Coronary artery (tissue), 2 donors: ENCODE data around the gene CFAP58.

Experiments used
- DNase-seq: peaks from one replicate; pipeline ENCODE4 v3.0.0-alpha.2; 2017; ENCODE audit warnings: low spot score
- H3K27ac ChIP-seq, 2 donors: fragments of 200-600 bp; sonication (generic); one replicate each; pipeline ENCODE4 v1.5.1; 2016 to 2019
- H3K4me3 ChIP-seq: fragments of 200-600 bp; sonication (generic); 2 replicates; pipeline ENCODE4 v1.5.1; 2016; ENCODE audit warnings: mild to moderate bottlenecking, moderate library complexity
- TF ChIP-seq, protein P1 (sequence below): fragments of 200-600 bp; sonication (generic); IDR thresholded peaks from one replicate; pipeline ENCODE4 v1.5.1; 2019; ENCODE audit warnings: antibody characterized with exemption

The CFAP58 gene

DNA sequence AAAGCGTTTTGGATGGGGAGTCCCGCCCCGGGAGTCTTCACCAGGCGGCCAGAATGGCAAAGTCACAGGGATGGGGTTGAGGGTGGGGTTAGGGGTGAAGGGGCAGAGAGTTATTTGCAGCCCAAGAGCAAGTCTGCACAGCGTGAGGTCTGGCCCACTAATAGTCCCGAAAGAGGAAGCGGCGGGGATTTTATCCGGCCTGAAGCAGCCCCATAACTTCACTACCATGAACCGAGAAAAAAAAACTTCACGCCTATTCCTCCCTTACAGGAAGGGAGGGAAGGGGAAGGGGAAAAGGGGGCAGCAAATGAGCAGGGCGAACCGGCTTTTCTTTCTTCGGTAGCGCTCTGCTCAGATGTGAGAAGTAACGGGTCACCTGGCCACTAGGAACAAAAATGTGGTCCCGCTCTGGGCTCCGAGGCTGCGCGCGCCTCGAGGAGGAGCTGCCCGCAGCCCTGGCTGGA, 16.1 kb upstream of the CFAP58 start:
- TF ChIP-seq, protein P1, sequence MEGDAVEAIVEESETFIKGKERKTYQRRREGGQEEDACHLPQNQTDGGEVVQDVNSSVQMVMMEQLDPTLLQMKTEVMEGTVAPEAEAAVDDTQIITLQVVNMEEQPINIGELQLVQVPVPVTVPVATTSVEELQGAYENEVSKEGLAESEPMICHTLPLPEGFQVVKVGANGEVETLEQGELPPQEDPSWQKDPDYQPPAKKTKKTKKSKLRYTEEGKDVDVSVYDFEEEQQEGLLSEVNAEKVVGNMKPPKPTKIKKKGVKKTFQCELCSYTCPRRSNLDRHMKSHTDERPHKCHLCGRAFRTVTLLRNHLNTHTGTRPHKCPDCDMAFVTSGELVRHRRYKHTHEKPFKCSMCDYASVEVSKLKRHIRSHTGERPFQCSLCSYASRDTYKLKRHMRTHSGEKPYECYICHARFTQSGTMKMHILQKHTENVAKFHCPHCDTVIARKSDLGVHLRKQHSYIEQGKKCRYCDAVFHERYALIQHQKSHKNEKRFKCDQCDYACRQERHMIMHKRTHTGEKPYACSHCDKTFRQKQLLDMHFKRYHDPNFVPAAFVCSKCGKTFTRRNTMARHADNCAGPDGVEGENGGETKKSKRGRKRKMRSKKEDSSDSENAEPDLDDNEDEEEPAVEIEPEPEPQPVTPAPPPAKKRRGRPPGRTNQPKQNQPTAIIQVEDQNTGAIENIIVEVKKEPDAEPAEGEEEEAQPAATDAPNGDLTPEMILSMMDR, result no peak
- DNase-seq, result peak; percentile 77
- H3K27ac ChIP-seq, result peak overlapping the region; percentile 99 to 100

DNA sequence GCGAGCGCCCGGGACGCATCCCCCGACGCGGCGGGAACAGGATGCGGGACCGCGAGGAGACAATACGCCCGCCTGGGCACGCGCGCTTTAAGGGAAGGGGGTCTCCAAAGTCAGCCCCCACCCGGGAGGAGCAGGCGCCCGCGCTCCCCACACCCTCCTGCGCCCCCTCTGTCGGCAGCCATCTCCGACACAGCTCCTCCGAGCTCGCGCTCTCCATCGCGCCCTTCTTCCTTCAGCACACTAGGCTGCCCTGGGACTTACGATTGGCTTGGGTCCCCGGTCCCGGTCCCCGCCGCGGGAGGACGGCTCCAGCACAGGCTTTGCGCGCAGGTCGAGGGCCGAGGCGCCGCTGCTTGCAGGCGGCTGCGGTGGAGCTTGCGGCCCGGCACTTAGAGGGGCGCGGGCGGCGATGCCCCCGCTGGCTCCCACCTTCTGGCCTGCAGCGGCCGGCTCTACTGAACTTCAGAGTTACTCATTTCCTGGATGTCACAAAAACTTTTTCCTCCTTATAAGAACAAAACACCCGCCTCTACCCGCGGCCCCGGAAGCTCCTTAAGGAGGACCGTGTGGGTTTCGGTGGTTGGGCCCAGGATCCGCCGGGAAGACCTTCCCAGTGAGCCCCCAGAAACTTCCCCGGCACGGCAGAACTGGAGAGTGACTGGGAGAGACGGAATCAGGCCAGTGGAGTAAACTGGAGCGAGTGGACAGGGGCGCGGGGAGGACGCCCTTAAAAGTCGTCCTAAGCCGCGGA, 15.5 kb upstream of the CFAP58 start, which contains the start of gene ITPRIP:
TSS of gene ITPRIP (minus strand) at position 481 of the 751 bp plus-strand sequence. CDS start 22,414 bp downstream, outside the sequence.
- TF ChIP-seq, protein P1, result no peak
- Histone ChIP-seq H3K27ac (peak within 1 kb of the TSS; percentile 99 to 100), H3K4me3 (peak within 1 kb of the TSS; percentile 97)
- peak; percentile 94 for DNase-seq

More for the DNA sequence above, 16.1 kb upstream of the CFAP58 start:
- H3K4me3 ChIP-seq, result peak overlapping the region; percentile 97

- Histone ChIP-seq H3K4me3 (peak overlapping the region; percentile 97), H3K27ac (peak overlapping the region; percentile 99 to 100)
- TF ChIP-seq, protein P1, result no peak
- peak; percentile 81 for DNase-seq
Observed at GRCh38 chr10:104339469-104340110, 14.0 kb upstream of the CFAP58 start.

- H3K27ac ChIP-seq, result peak overlapping the region; percentile 99 to 100
- H3K4me3 ChIP-seq, result peak overlapping the region; percentile 97
- DNase-seq, result peak; percentile 70
- TF ChIP-seq, protein P1, result no peak
Observed at GRCh38 chr10:104340111-104340526, 13.5 kb upstream of the CFAP58 start.

GRCh38 chr10:104340641-104341040, 13.0 kb upstream of the CFAP58 start:
- TF ChIP-seq, protein P1, result no peak
- no peak overlapping the region for H3K4me3 ChIP-seq
- peak; percentile 56 for DNase-seq
- peak overlapping the region; percentile 99 to 100 for H3K27ac ChIP-seq

DNA sequence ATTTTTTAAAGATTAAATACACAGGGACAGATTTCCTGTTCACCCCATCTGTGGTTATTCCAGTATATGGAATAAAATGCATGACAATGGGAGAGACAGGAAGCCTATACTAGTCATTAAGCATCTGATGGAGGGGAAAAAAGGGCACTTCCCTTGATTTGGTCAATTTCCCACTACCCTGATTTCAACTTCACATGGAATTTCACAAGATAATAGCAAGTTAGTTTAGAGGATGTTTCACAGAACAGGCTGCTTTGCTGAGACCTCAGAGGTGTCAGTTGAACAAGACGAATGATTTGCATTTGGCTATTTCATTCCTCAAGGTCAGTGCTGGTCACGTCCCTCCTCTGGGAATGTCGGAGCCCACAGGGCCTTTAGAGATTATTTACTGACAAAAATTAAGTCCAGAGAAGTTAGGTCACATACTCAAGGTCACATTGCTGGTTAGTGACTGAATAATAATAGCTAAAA, 10.7 kb upstream of the CFAP58 start:
- Histone ChIP-seq H3K4me3 (no peak overlapping the region), H3K27ac (no peak overlapping the region)
- TF ChIP-seq, protein P1, result no peak
- DNase-seq, result no peak
